HepG2 (cell line): ENCODE data around the gene TOMM22. TPM values are rescaled to one million over a fixed set of nuclear protein-coding genes. Genes with fewer than 3 reads are reported as not detected.
A peak's percentile ranks its signal among the peaks of the same experiment; 100 is the strongest.

ENCODE experiments used
- ATAC-seq: fragments of 200-7000 bp; cut with Tn5 transposase; 3 replicates; pipeline ENCODE4 v1.9.1; 2020; ENCODE audit warnings: mild to moderate bottlenecking, moderate library complexity
- BruUV-seq: library from RNA; stranded (reverse); fragments of 400-500 nt; replicated peaks from 2 replicates; lab custom pipeline; 2021; lab: Mats Ljungman, UMichigan
- CTCF ChIA-PET: fragments of 300-600 bp; formaldehyde crosslinking; extraction: SDS; loops from one replicate; lab custom pipeline; 2021; ENCODE audit warnings: low total read pairs, inconsistent platforms, low intra/inter-chr PET ratio; lab: Yijun Ruan, JAX
- POLR2A ChIA-PET: fragments of 350-600 bp; sonication (Branson Sonifier 250); formaldehyde crosslinking; loops from one replicate; lab custom pipeline; 2020; ENCODE audit warnings: antibody characterized with exemption, inconsistent platforms; lab: Yijun Ruan, JAX
- DNase-seq: peaks from one replicate; pipeline ENCODE4 v3.0.0-alpha.2; 2015; ENCODE audit warnings: low spot score
- FAIRE-seq: peaks from 3 replicates; lab custom pipeline; 2011; peaks lifted over from hg19 to GRCh38; lab: Jason Lieb, UNC
- H2AFZ ChIP-seq: one replicate; pipeline ENCODE4 v1.6.1; 2011; ENCODE audit warnings: low read length, inconsistent platforms
- H3K27ac ChIP-seq: fragments of 300-600 bp; 3 replicates; pipeline ENCODE4 v1.8.0; 2011; ENCODE audit warnings: mixed run types, mild to moderate bottlenecking, mixed read lengths, low read length, inconsistent platforms; ENCODE audit not compliant: insufficient read depth; ENCODE audit errors: extremely low read length
- H3K27me3 ChIP-seq, 2 experiments: fragments of 200-600 bp in 1 of 2; 2 replicates in 1 of 2; 3 replicates in 1 of 2; pipeline versions ENCODE4 v1.6.0 to v1.8.0; 2011; ENCODE audit warnings: low read length in 2 of 2, mild to moderate bottlenecking in 2 of 2, moderate library complexity in 2 of 2, inconsistent platforms in 1 of 2; ENCODE audit not compliant: insufficient read depth in 2 of 2, control insufficient read depth in 1 of 2
- H3K36me3 ChIP-seq, 2 experiments: fragments of 200-600 bp in 1 of 2; replicated peaks in 1 of 2; 2 replicates in 1 of 2; 3 replicates in 1 of 2; pipeline versions ENCODE4 v1.5.1 to v1.8.0; 2011; ENCODE audit warnings: low read length in 2 of 2, inconsistent platforms in 1 of 2; ENCODE audit not compliant: insufficient read depth in 2 of 2, control insufficient read depth in 1 of 2
- H3K4me1 ChIP-seq: 2 replicates; pipeline ENCODE4 v1.5.1; 2012; ENCODE audit warnings: low read length, inconsistent platforms; ENCODE audit not compliant: insufficient read depth
- H3K4me2 ChIP-seq: 2 replicates; pipeline ENCODE4 v1.6.0; 2011; ENCODE audit warnings: low read depth, low read length, inconsistent platforms
- H3K4me3 ChIP-seq, 3 experiments: fragments of 200-600 bp in 1 of 3; sonication (generic), shearing (Covaris generic) in 1 of 3; replicated peaks in 1 of 3; 2 replicates each; pipeline ENCODE4 v1.5.1; 2011 to 2016; ENCODE audit warnings: low read length in 3 of 3, inconsistent platforms in 2 of 3, low read depth in 2 of 3, mild to moderate bottlenecking in 2 of 3, control low read depth in 1 of 3, mixed read lengths in 1 of 3; ENCODE audit not compliant: insufficient read depth in 1 of 3
- H3K79me2 ChIP-seq: one replicate; pipeline ENCODE4 v1.6.1; 2011; ENCODE audit warnings: low read length, inconsistent platforms; ENCODE audit not compliant: insufficient read depth
- H3K9ac ChIP-seq: 2 replicates; pipeline ENCODE4 v1.6.0; 2011; ENCODE audit warnings: mild to moderate bottlenecking, low read depth, low read length, inconsistent platforms; ENCODE audit not compliant: insufficient read depth
- H3K9me3 ChIP-seq: 2 replicates; pipeline ENCODE4 v1.5.1; 2012; ENCODE audit warnings: mild to moderate bottlenecking, low read length
- H4K20me1 ChIP-seq: 2 replicates; pipeline ENCODE4 v1.6.0; 2011; ENCODE audit warnings: inconsistent platforms, mild to moderate bottlenecking, low read length, moderate library complexity; ENCODE audit not compliant: insufficient read depth
- ARID5B ChIP-seq: IDR thresholded peaks from 2 replicates; pipeline ENCODE4 v1.4.0; 2020; ENCODE audit warnings: mild to moderate bottlenecking, missing genetic modification reagents
- ATF2 ChIP-seq: sonication (generic); formaldehyde crosslinking; IDR thresholded peaks from 2 replicates; pipeline ENCODE4 v1.4.0; 2020; ENCODE audit warnings: missing genetic modification reagents
- DPF2 ChIP-seq: sonication (generic); formaldehyde crosslinking; IDR thresholded peaks from 2 replicates; pipeline ENCODE4 v1.4.0; 2020; ENCODE audit warnings: mild to moderate bottlenecking, low read depth, missing genetic modification reagents, borderline replicate concordance
- FOSL2 ChIP-seq: sonication (generic); formaldehyde crosslinking; IDR thresholded peaks from 2 replicates; pipeline ENCODE4 v1.4.0; 2020; ENCODE audit warnings: missing genetic modification reagents
- FOXA1 ChIP-seq, 2 experiments: fragments of 450-650 bp in 1 of 2; sonication (generic) in 1 of 2; formaldehyde crosslinking in 1 of 2; IDR thresholded peaks; 2 replicates each; pipeline versions ENCODE4 v1.4.0 to v1.6.1; 2016 to 2020; ENCODE audit warnings: missing genetic modification reagents in 1 of 2
- FOXA3 ChIP-seq: IDR thresholded peaks from 2 replicates; pipeline ENCODE4 v1.6.1; 2016; ENCODE audit warnings: missing genetic modification reagents, missing compliant biosample characterization
- GFI1 ChIP-seq: sonication (generic); formaldehyde crosslinking; IDR thresholded peaks from 2 replicates; pipeline ENCODE4 v1.5.0; 2020; ENCODE audit warnings: missing genetic modification reagents, mild to moderate bottlenecking, borderline replicate concordance
- HDAC2 ChIP-seq: sonication (generic); formaldehyde crosslinking; IDR thresholded peaks from 2 replicates; pipeline ENCODE4 v1.4.0; 2020; ENCODE audit warnings: missing genetic modification reagents
- ISX ChIP-seq: sonication (generic); formaldehyde crosslinking; conservative IDR thresholded peaks from 2 replicates; pipeline ENCODE4 v1.5.0; 2020; ENCODE audit warnings: missing genetic modification reagents
- NCOA1 ChIP-seq: sonication (generic); formaldehyde crosslinking; IDR thresholded peaks from 2 replicates; pipeline ENCODE4 v1.9.0; 2021; ENCODE audit warnings: missing genetic modification reagents
- NFYB ChIP-seq: sonication (generic); formaldehyde crosslinking; IDR thresholded peaks from 2 replicates; pipeline ENCODE4 v1.4.0; 2020; ENCODE audit warnings: missing genetic modification reagents
- SALL1 ChIP-seq: sonication (generic); formaldehyde crosslinking; IDR thresholded peaks from 2 replicates; pipeline ENCODE4 v1.8.0; 2022; ENCODE audit warnings: mild to moderate bottlenecking, missing genetic modification reagents
- SAP130 ChIP-seq: IDR thresholded peaks from 2 replicates; pipeline ENCODE4 v1.6.1; 2016; ENCODE audit warnings: low read depth
- SMAD9 ChIP-seq: sonication (generic); formaldehyde crosslinking; IDR thresholded peaks from 2 replicates; pipeline ENCODE4 v1.5.1; 2020; ENCODE audit warnings: mild to moderate bottlenecking, missing genetic modification reagents
- ZBTB21 ChIP-seq: sonication (generic); formaldehyde crosslinking; IDR thresholded peaks from 2 replicates; pipeline ENCODE4 v1.4.0; 2020; ENCODE audit warnings: missing genetic modification reagents
- ZFX ChIP-seq: sonication (generic); formaldehyde crosslinking; IDR thresholded peaks from 2 replicates; pipeline ENCODE4 v1.4.0; 2020; ENCODE audit warnings: mild to moderate bottlenecking, low read depth, missing genetic modification reagents, moderate library complexity
- ZNF639 ChIP-seq: conservative IDR thresholded peaks from 2 replicates; pipeline ENCODE4 v1.6.1; 2018; ENCODE audit warnings: missing genetic modification reagents
- WGBS: methylation state at CpG from one replicate; pipeline ENCODE4 v1.1.6; 2017; ENCODE audit warnings: low lambda C conversion rate; 5-methylcytosine and 5-hydroxymethylcytosine counted together
- in situ Hi-C: cut with HindIII; loops from 2 replicates; pipeline ENCODE4 v1.10.0; 2017; ENCODE audit warnings: low pct_unique_long_range_greater_than_20kb; ENCODE audit not compliant: extremely low pct_ligation_motif_present
- intact Hi-C: fragments of 100-400 bp; cut with micrococcal nuclease; formaldehyde crosslinking; loops from one replicate; pipeline ENCODE4 v1.10.0; 2022; ENCODE audit not compliant: unreplicated experiment
- polyA plus RNA-seq, 8 experiments: library from polyadenylated mRNA; depleted of rRNA in 3 of 8; stranded (reverse) in 7 of 8; unstranded in 1 of 8; fragments of >200 nt; fragmentation: Illumina TruSeq in 4 of 8; extraction: Trizol in 4 of 8; gene quantifications; 2 replicates each; pipeline versions ENCODE4 v1.2.1 to v1.2.3, GENCODE V29; 2011 to 2016; ENCODE audit warnings: low read depth in 4 of 8, missing spikeins in 1 of 8, mixed read lengths in 1 of 8; ENCODE audit not compliant: insufficient read depth in 1 of 8
- total RNA-seq, 5 experiments: library from RNA; depleted of rRNA; stranded (reverse); fragments of >200 nt; fragmentation: Illumina TruSeq; extraction: Trizol; gene quantifications; 2 replicates each; pipeline ENCODE4 v1.2.3, GENCODE V29; 2016; ENCODE audit warnings: low read depth in 1 of 5
- TF ChIP-seq, protein P1 (sequence below): IDR thresholded peaks from 2 replicates; pipeline ENCODE4 v1.6.1; 2016; ENCODE audit warnings: control low read depth

Gene TOMM22
- total and polyA plus RNA-seq, 2 of the 13 experiments (the other 11 are each of a cell fraction or from before 2014, with no cell fraction given) = 46.9 to 118 TPM

DNA sequence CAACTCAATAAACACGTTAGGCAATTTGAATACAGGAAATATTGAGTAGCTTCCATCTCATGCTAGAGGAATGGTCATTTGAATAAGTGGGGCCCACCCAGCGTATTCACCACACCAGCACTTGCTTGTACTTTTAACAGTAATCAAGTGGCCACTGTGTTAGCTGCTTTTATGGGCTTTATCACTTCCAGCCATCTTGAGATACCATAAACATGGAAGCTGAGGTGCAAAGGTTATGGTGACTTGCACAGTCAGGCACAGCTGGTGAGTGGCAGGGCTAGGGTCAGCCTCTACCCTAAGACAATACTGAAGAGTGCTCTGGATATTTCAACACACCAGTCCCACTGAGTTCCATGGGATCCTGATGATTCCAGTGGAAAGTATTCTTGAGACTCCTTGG, 12.3 kb downstream of the TOMM22 start:
- Histone ChIP-seq H3K27me3 (no peaks in the 10 kb centered on the region), H3K4me1 (peaks cover 68% of the 10 kb centered on the region), H3K27ac (peak overlapping the region; percentile 43), H3K4me2 (peak overlapping the region; percentile 6; the same call in 1 of the 2 replicates), H3K79me2 (peaks cover 49% of the 10 kb centered on the region), H3K9me3 (no peaks in the 10 kb centered on the region), H4K20me1 (no peaks in the 10 kb centered on the region; the same call in 1 of the 2 replicates), H3K9ac (no peak overlapping the region), H2AFZ (no peak overlapping the region), H3K4me3 (no peak overlapping the region), H3K36me3 (peaks cover 2 to 9% of the 10 kb centered on the region in 2 experiments)
- ChIA-PET POLR2A (interaction anchor here (1.5 to 9.9 kb wide), 2 partner anchors 11 to 12 kb away, joined by 6 to 102 read pairs; partner anchors contain the start of genes GTPBP1 and TOMM22), CTCF (no interaction called here)
- in situ Hi-C loops = no loop called here
- ATAC-seq (peak; percentile 38), DNase-seq (peak; percentile 72), FAIRE-seq (peak; percentile 44)
- no TSS peak for BruUV-seq
- intact Hi-C loops = no loop called here
- WGBS = 84% methylated on average over 2 of the region's 2 CpGs
- no peak for TF ChIP-seq NCOA1 (CRISPR knock-in tag)
- TF ChIP-seq ISX (CRISPR knock-in tag) = no peak
- 0 out of 2 replicates have a peak, but pooled peaks have one; percentile 15 for TF ChIP-seq DPF2 (CRISPR knock-in tag)
- TF ChIP-seq, protein P1, sequence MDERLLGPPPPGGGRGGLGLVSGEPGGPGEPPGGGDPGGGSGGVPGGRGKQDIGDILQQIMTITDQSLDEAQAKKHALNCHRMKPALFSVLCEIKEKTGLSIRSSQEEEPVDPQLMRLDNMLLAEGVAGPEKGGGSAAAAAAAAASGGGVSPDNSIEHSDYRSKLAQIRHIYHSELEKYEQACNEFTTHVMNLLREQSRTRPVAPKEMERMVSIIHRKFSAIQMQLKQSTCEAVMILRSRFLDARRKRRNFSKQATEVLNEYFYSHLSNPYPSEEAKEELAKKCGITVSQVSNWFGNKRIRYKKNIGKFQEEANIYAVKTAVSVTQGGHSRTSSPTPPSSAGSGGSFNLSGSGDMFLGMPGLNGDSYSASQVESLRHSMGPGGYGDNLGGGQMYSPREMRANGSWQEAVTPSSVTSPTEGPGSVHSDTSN (CRISPR knock-in tag) = peak; percentile 52; the same call in 1 of the 2 replicates
- TF ChIP-seq FOXA3 (CRISPR knock-in tag) = 0 out of 2 replicates have a peak, but pooled peaks have one; percentile 20
- TF ChIP-seq HDAC2 (CRISPR knock-in tag) = 0 out of 2 replicates have a peak, but pooled peaks have one; percentile 20
- no peak for TF ChIP-seq ZNF639 (CRISPR knock-in tag)
- TF ChIP-seq FOXA1 (IDR thresholded peaks at IDR 0.05) = no peak
- TF ChIP-seq FOXA1 (CRISPR knock-in tag; IDR thresholded peaks at IDR 0.05) = 0 out of 2 replicates have a peak, but pooled peaks have one; percentile 7
- TF ChIP-seq NFYB = no peak
- TF ChIP-seq SALL1 (CRISPR knock-in tag) = 0 out of 2 replicates have a peak, but pooled peaks have one; percentile 18
- peak; percentile 38; the same call in 1 of the 2 replicates for TF ChIP-seq SAP130 (CRISPR knock-in tag)
- peak; percentile 35 for TF ChIP-seq ARID5B (CRISPR knock-in tag)
- no peak for TF ChIP-seq ZBTB21 (CRISPR knock-in tag)
- TF ChIP-seq SMAD9 (CRISPR knock-in tag) = no peak
- no peak for TF ChIP-seq GFI1 (CRISPR knock-in tag)
- TF ChIP-seq ZFX (CRISPR knock-in tag) = 0 out of 2 replicates have a peak, but pooled peaks have one; percentile 23
- no peak for TF ChIP-seq ATF2 (CRISPR knock-in tag)
- TF ChIP-seq FOSL2 (CRISPR knock-in tag) = peak; percentile 44
